ENCODE measurements around the gene EEF1AKMT4. TPM values are rescaled to one million over a fixed set of nuclear protein-coding genes. Genes with fewer than 3 reads are reported as not detected.

Gene EEF1AKMT4
- total and polyA plus RNA-seq, 4 donors = 2.1 to 13.9 (median 10.8) TPM

- H3K9ac ChIP-seq (ENCODE audit: low read depth in 1 of 2, low read length in 2 of 2) = no peak overlapping the region
- H3K9me3 ChIP-seq (ENCODE audit: control insufficient read depth in 4 of 4, low read length in 3 of 4) = no peaks in the 10 kb centered on the region
- no peak overlapping the region for H3K4me3 ChIP-seq (ENCODE audit: low read depth in 1 of 3, low read length in 3 of 3)
- H3K36me3 ChIP-seq (ENCODE audit: control insufficient read depth in 4 of 4, insufficient read depth in 3 of 4, low read depth in 1 of 4, low read length in 3 of 4) = no peaks in the 10 kb centered on the region
- H3K27ac ChIP-seq (ENCODE audit: low read depth in 1 of 2, low read length in 2 of 2) = no peak overlapping the region
- TF ChIP-seq HNF4G (IDR thresholded peaks at IDR 0.05) (no peak), EGR1 (IDR thresholded peaks at IDR 0.05; ENCODE audit: low read depth in 2 of 2) (no peak), RXRA (IDR thresholded peaks at IDR 0.05) (no peak), JUND (IDR thresholded peaks at IDR 0.05) (no peak), FOXA2 (IDR thresholded peaks at IDR 0.05) (no peak), FOXA1 (IDR thresholded peaks at IDR 0.05) (no peak), SP1 (IDR thresholded peaks at IDR 0.05) (no peak)
- TF ChIP-seq, protein P1, sequence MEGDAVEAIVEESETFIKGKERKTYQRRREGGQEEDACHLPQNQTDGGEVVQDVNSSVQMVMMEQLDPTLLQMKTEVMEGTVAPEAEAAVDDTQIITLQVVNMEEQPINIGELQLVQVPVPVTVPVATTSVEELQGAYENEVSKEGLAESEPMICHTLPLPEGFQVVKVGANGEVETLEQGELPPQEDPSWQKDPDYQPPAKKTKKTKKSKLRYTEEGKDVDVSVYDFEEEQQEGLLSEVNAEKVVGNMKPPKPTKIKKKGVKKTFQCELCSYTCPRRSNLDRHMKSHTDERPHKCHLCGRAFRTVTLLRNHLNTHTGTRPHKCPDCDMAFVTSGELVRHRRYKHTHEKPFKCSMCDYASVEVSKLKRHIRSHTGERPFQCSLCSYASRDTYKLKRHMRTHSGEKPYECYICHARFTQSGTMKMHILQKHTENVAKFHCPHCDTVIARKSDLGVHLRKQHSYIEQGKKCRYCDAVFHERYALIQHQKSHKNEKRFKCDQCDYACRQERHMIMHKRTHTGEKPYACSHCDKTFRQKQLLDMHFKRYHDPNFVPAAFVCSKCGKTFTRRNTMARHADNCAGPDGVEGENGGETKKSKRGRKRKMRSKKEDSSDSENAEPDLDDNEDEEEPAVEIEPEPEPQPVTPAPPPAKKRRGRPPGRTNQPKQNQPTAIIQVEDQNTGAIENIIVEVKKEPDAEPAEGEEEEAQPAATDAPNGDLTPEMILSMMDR (IDR thresholded peaks at IDR 0.05; ENCODE audit: low read depth, low read length, missing input control) = no peak
- TF ChIP-seq, protein P2, sequence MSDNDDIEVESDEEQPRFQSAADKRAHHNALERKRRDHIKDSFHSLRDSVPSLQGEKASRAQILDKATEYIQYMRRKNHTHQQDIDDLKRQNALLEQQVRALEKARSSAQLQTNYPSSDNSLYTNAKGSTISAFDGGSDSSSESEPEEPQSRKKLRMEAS (IDR thresholded peaks at IDR 0.05) = no peak
- WGBS = 80% methylated on average over 3 of the region's 3 CpGs
- H3K27me3 ChIP-seq (ENCODE audit: control insufficient read depth in 4 of 4, insufficient read depth in 4 of 4, low read length in 3 of 4) = peaks cover 0 to 3% (median 0%) of the 10 kb centered on the region in 4 donors
- peaks cover 0 to 3% (median 0%) of the 10 kb centered on the region in 4 donors for H3K4me1 ChIP-seq (ENCODE audit: control insufficient read depth in 4 of 4, insufficient read depth in 4 of 4, low read length in 3 of 4)
- DNase-seq (ENCODE audit: low spot score) = no peak
These were observed 25.5 kb upstream of the EEF1AKMT4 start for GRCh38 chr3:184223946-184224345.

DNA sequence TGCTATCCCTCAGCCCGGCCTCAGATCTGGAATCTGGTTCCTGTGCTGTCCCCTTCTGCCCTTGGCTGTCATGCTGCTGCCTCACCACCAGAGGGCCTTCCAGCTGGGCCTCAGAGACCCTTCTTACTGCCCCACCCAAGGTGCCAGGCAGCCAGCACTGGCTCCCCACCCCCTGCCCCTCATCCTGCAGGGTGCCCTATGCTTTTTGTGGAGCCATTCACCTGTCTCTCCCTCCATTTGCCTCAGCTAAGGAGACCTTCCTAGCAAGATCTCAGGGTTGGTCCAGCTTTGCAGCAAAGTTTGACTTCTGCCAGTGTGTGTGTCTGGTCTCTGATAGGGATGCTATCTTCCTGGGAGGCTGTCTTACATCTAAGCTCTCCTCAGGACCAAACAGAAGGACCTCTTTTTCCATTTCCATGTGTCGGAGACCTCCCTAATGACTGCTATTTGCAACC is 22.0 kb upstream of the EEF1AKMT4 start:
- Histone ChIP-seq H3K4me1 (ENCODE audit: control insufficient read depth in 4 of 4, insufficient read depth in 4 of 4, low read length in 3 of 4) (peaks cover 12 to 22% (median 15%) of the 10 kb centered on the region in 4 donors), H3K36me3 (ENCODE audit: control insufficient read depth in 4 of 4, insufficient read depth in 3 of 4, low read depth in 1 of 4, low read length in 3 of 4) (no peaks in the 10 kb centered on the region), H3K27me3 (ENCODE audit: control insufficient read depth in 4 of 4, insufficient read depth in 4 of 4, low read length in 3 of 4) (peaks cover 0 to 7% (median 3%) of the 10 kb centered on the region in 4 donors), H3K9me3 (ENCODE audit: control insufficient read depth in 4 of 4, low read length in 3 of 4) (no peaks in the 10 kb centered on the region), H3K9ac (ENCODE audit: low read depth in 1 of 2, low read length in 2 of 2) (no peak overlapping the region), H3K27ac (ENCODE audit: low read depth in 1 of 2, low read length in 2 of 2) (no peak overlapping the region), H3K4me3 (ENCODE audit: low read depth in 1 of 3, low read length in 3 of 3) (no peak overlapping the region)
- WGBS = 44% methylated on average over 2 of the region's 2 CpGs
- TF ChIP-seq, protein P1 (IDR thresholded peaks at IDR 0.05; ENCODE audit: low read depth, low read length, missing input control) = peak; percentile 79
- TF ChIP-seq HNF4G (IDR thresholded peaks at IDR 0.05) (no peak), RXRA (IDR thresholded peaks at IDR 0.05) (no peak), RAD21 (IDR thresholded peaks at IDR 0.05) (peak; percentile 51 to 76)
- DNase-seq (ENCODE audit: low spot score) = peak; percentile 61

- Histone ChIP-seq H3K9me3 (ENCODE audit: control insufficient read depth in 4 of 4, low read length in 3 of 4) (no peaks in the 10 kb centered on the region), H3K27ac (ENCODE audit: low read depth in 1 of 2, low read length in 2 of 2) (no peak overlapping the region), H3K9ac (ENCODE audit: low read depth in 1 of 2, low read length in 2 of 2) (no peak overlapping the region), H3K4me3 (ENCODE audit: low read depth in 1 of 3, low read length in 3 of 3) (no peak overlapping the region), H3K36me3 (ENCODE audit: control insufficient read depth in 4 of 4, insufficient read depth in 3 of 4, low read depth in 1 of 4, low read length in 3 of 4) (no peaks in the 10 kb centered on the region), H3K4me1 (ENCODE audit: control insufficient read depth in 4 of 4, insufficient read depth in 4 of 4, low read length in 3 of 4) (peaks cover 12 to 22% (median 15%) of the 10 kb centered on the region in 4 donors), H3K27me3 (ENCODE audit: control insufficient read depth in 4 of 4, insufficient read depth in 4 of 4, low read length in 3 of 4) (peaks cover 0 to 7% (median 5%) of the 10 kb centered on the region in 4 donors)
- WGBS = 54% methylated on average over 12 of the region's 12 CpGs
- DNase-seq (ENCODE audit: low spot score) = no peak
- TF ChIP-seq GABPA (IDR thresholded peaks at IDR 0.05 in 1 of 2, conservative IDR thresholded peaks at IDR 0.05 in 1 of 2) (no peak), ATF3 (IDR thresholded peaks at IDR 0.05) (no peak), FOXA2 (IDR thresholded peaks at IDR 0.05) (no peak), RAD21 (IDR thresholded peaks at IDR 0.05) (no peak), RXRA (IDR thresholded peaks at IDR 0.05) (no peak), EGR1 (IDR thresholded peaks at IDR 0.05; ENCODE audit: low read depth in 2 of 2) (no peak), NR2F2 (IDR thresholded peaks at IDR 0.05) (no peak)
- TF ChIP-seq, protein P3, sequence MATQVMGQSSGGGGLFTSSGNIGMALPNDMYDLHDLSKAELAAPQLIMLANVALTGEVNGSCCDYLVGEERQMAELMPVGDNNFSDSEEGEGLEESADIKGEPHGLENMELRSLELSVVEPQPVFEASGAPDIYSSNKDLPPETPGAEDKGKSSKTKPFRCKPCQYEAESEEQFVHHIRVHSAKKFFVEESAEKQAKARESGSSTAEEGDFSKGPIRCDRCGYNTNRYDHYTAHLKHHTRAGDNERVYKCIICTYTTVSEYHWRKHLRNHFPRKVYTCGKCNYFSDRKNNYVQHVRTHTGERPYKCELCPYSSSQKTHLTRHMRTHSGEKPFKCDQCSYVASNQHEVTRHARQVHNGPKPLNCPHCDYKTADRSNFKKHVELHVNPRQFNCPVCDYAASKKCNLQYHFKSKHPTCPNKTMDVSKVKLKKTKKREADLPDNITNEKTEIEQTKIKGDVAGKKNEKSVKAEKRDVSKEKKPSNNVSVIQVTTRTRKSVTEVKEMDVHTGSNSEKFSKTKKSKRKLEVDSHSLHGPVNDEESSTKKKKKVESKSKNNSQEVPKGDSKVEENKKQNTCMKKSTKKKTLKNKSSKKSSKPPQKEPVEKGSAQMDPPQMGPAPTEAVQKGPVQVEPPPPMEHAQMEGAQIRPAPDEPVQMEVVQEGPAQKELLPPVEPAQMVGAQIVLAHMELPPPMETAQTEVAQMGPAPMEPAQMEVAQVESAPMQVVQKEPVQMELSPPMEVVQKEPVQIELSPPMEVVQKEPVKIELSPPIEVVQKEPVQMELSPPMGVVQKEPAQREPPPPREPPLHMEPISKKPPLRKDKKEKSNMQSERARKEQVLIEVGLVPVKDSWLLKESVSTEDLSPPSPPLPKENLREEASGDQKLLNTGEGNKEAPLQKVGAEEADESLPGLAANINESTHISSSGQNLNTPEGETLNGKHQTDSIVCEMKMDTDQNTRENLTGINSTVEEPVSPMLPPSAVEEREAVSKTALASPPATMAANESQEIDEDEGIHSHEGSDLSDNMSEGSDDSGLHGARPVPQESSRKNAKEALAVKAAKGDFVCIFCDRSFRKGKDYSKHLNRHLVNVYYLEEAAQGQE (IDR thresholded peaks at IDR 0.05) = no peak
- TF ChIP-seq, protein P1 (IDR thresholded peaks at IDR 0.05; ENCODE audit: low read depth, low read length, missing input control) = no peak
- TF ChIP-seq, protein P2 (IDR thresholded peaks at IDR 0.05) = no peak
These were observed 20.9 kb upstream of the EEF1AKMT4 start for GRCh38 chr3:184228376-184229137.
